Panc1 (cell line): ENCODE results near the gene DIPK1B. TPM values are rescaled to one million over a fixed set of nuclear protein-coding genes. Genes with fewer than 3 reads are reported as not detected.

Experiments used
- ATAC-seq: fragments of 200-7000 bp; cut with Tn5 transposase; 2 replicates; pipeline ENCODE4 v1.9.1; 2020; ENCODE audit warnings: mild to moderate bottlenecking, moderate library complexity
- BruUV-seq: library from RNA; stranded (reverse); fragments of 400-500 nt; replicated peaks from 2 replicates; lab custom pipeline; 2021; lab: Mats Ljungman, UMichigan
- CTCF ChIA-PET: fragments of 300-600 bp; sonication (Branson Sonifier 250); formaldehyde crosslinking; loops from one replicate; lab custom pipeline; 2022; ENCODE audit warnings: antibody characterized with exemption; lab: Charles Lee
- POLR2A ChIA-PET: fragments of 300-600 bp; sonication (Branson Sonifier 250); formaldehyde crosslinking; loops from one replicate; lab custom pipeline; 2022; ENCODE audit warnings: antibody characterized with exemption; lab: Charles Lee
- DNase-seq: peaks from one replicate; pipeline ENCODE4 v3.0.0-alpha.2; 2010; ENCODE audit warnings: low read depth, low spot score
- H3K27ac ChIP-seq: 2 replicates; pipeline ENCODE4 v1.5.1; 2011; ENCODE audit warnings: mild to moderate bottlenecking, low read length, inconsistent platforms
- H3K27me3 ChIP-seq: fragments of 200-500 bp; sonication (Bioruptor generic); 2 replicates; pipeline ENCODE4 v1.6.0; 2014; ENCODE audit warnings: low read length, inconsistent platforms; ENCODE audit not compliant: control insufficient read depth, insufficient read depth
- H3K36me3 ChIP-seq: fragments of 200-500 bp; sonication (Bioruptor generic); 2 replicates; pipeline ENCODE4 v1.5.1; 2014; ENCODE audit warnings: inconsistent platforms, mild to moderate bottlenecking, low read length, moderate library complexity; ENCODE audit not compliant: control insufficient read depth, insufficient read depth
- H3K4me1 ChIP-seq: 2 replicates; pipeline ENCODE4 v1.5.1; 2011; ENCODE audit warnings: inconsistent platforms, mild to moderate bottlenecking, low read length, moderate library complexity; ENCODE audit not compliant: control insufficient read depth, insufficient read depth
- H3K4me3 ChIP-seq, 2 experiments: 2 replicates each; pipeline ENCODE4 v1.5.1; 2011 to 2012; ENCODE audit warnings: low read depth in 2 of 2, low read length in 2 of 2, mild to moderate bottlenecking in 2 of 2, inconsistent platforms in 1 of 2, moderate library complexity in 1 of 2
- H3K9me3 ChIP-seq: fragments of 200-500 bp; sonication (Bioruptor generic); 2 replicates; pipeline ENCODE4 v1.5.1; 2014; ENCODE audit warnings: low read depth, mild to moderate bottlenecking, inconsistent platforms, low read length, moderate library complexity; ENCODE audit not compliant: control insufficient read depth, insufficient read depth
- CTCF ChIP-seq: fragments of 450-650 bp; IDR thresholded peaks from 2 replicates; pipeline ENCODE4 v1.5.1; 2017; ENCODE audit warnings: mild to moderate bottlenecking
- POLR2AphosphoS5 ChIP-seq: IDR thresholded peaks from 2 replicates; pipeline ENCODE4 v1.6.1; 2012; ENCODE audit warnings: mild to moderate bottlenecking, low read depth, low read length, moderate library complexity
- REST ChIP-seq, 2 experiments: IDR thresholded peaks; 2 replicates each; pipeline ENCODE4 v1.6.1; 2011 to 2012; ENCODE audit warnings: low read depth in 2 of 2, control low read depth in 1 of 2, low read length in 1 of 2, mild to moderate bottlenecking in 1 of 2, moderate library complexity in 1 of 2; ENCODE audit not compliant: insufficient read depth in 1 of 2
- SIN3A ChIP-seq: IDR thresholded peaks from 2 replicates; pipeline ENCODE4 v1.6.1; 2012; ENCODE audit warnings: low read depth, mild to moderate bottlenecking, low read length, moderate library complexity, borderline replicate concordance; ENCODE audit not compliant: insufficient read depth
- TCF7L2 ChIP-seq: IDR thresholded peaks from 2 replicates; pipeline ENCODE4 v1.6.1; 2011; ENCODE audit warnings: mild to moderate bottlenecking, low read depth, low read length, inconsistent platforms
- in situ Hi-C: cut with HindIII; loops from 2 replicates; pipeline ENCODE4 v1.10.0; 2016; ENCODE audit warnings: low sequenced_read_pairs, low pct_unique_long_range_greater_than_20kb
- intact Hi-C: fragments of 100-400 bp; cut with micrococcal nuclease; formaldehyde crosslinking; loops from one replicate; pipeline ENCODE4 v1.10.0; 2022; ENCODE audit not compliant: unreplicated experiment
- total RNA-seq: library from RNA; stranded (reverse); gene quantifications from one replicate; pipeline ENCODE4 v1.2.1, GENCODE V29; 2021; ENCODE audit not compliant: unreplicated experiment

DIPK1B gene
- total RNA-seq, 1 experiment from 2014 or later: 10.6 TPM

GRCh38 chr9:136723362-136723976 is 11.1 kb downstream of the DIPK1B start:
- intact Hi-C loops (no loop called here), in situ Hi-C loops (no loop called here)
- Histone ChIP-seq H3K9me3 (no peaks in the 10 kb centered on the region), H3K4me3 (no peak overlapping the region), H3K27me3 (no peaks in the 10 kb centered on the region), H3K36me3 (peaks cover 14% of the 10 kb centered on the region), H3K27ac (no peak overlapping the region), H3K4me1 (peaks cover 38% of the 10 kb centered on the region)
- TF ChIP-seq REST (IDR thresholded peaks at IDR 0.05; ENCODE audit: insufficient read depth in 1 of 2, low read depth in 2 of 2, low read length in 1 of 2) (no peak), POLR2AphosphoS5 (no peak), SIN3A (no peak), TCF7L2 (no peak), CTCF (no peak)
- ATAC-seq (peak; percentile 10), DNase-seq (no peak)
- CTCF ChIA-PET: no interaction called here
- POLR2A ChIA-PET: interaction anchor here (0.6 kb wide), 1 partner anchor 53 kb away, joined by 3 read pairs; no protein-coding TSS in a partner anchor
- BruUV-seq: no TSS peak

- intact Hi-C loops (no loop called here), in situ Hi-C loops (no loop called here)
- no peaks in the 10 kb centered on the region for H3K27me3 ChIP-seq
- H3K4me3 ChIP-seq: no peak overlapping the region
- TF ChIP-seq SIN3A (no peak), CTCF (no peak)
- ATAC-seq (no peak), DNase-seq (no peak)
- no TSS peak for BruUV-seq
- ChIA-PET POLR2A (interaction anchor here (0.6 kb wide), 1 partner anchor 52 kb away, joined by 3 read pairs; no protein-coding TSS in a partner anchor), CTCF (no interaction called here)
- H3K27ac ChIP-seq: no peak overlapping the region
- peaks cover 14% of the 10 kb centered on the region for H3K36me3 ChIP-seq
- H3K9me3 ChIP-seq: no peaks in the 10 kb centered on the region
- peaks cover 39% of the 10 kb centered on the region for H3K4me1 ChIP-seq
Measured at GRCh38 chr9:136723989-136724388, 11.6 kb downstream of the DIPK1B start.
